MM.1S (cell line): ENCODE measurements around the gene TDP2.

Experiments used
- CTCF ChIP-seq: fragments of 300-600 bp; sonication (generic); IDR thresholded peaks from 2 replicates; pipeline ENCODE4 v1.5.1; 2016; ENCODE audit warnings: antibody characterized with exemption, low read length, mixed read lengths
- EZH2phosphoT487 ChIP-seq: fragments of 300-600 bp; sonication (generic); IDR thresholded peaks from 2 replicates; pipeline ENCODE4 v1.6.1; 2018; ENCODE audit warnings: antibody characterized with exemption, low read length

DNA sequence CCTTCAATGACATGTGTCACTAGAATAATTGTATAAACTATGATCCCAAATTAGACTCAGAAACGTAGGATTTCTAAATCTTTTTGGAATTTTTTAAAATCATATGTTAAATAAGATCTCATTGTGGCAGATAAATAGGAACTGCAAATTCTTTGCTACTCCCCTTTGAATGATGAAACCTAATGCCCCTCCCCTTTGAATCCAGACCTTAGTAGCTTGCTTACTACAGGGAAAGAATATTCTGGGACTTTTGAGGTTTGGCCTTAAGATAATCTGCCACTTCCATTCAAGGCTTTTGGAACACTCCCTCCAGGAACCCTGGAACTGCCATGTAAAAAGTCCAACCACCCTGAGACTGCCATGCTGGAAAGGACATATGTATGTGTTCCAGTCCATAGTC is 7.1 kb downstream of the TDP2 start:
- TF ChIP-seq CTCF (no peak), EZH2phosphoT487 (no peak)
